Fibroblast of lung (primary cell): ENCODE results near the gene GOLGA8S. TPM values are rescaled to one million over a fixed set of nuclear protein-coding genes. Genes with fewer than 3 reads are reported as not detected.

Experiments used
- DNase-seq, 2 donors: peaks; one replicate each; pipeline versions ENCODE4 v3.0.0 to v3.0.0-alpha.2; 2010; ENCODE audit warnings: low read depth in 2 of 2
- H2AFZ ChIP-seq: 2 replicates; pipeline ENCODE4 v1.5.1; 2012; ENCODE audit warnings: low read length, control low read depth, inconsistent platforms
- H3K27ac ChIP-seq: 2 replicates; pipeline ENCODE4 v1.5.1; 2011; ENCODE audit warnings: low read length, control low read depth; ENCODE audit not compliant: insufficient read depth
- H3K27me3 ChIP-seq: 2 replicates; pipeline ENCODE4 v1.5.1; 2011; ENCODE audit warnings: mild to moderate bottlenecking, low read length; ENCODE audit not compliant: control insufficient read depth, insufficient read depth
- H3K36me3 ChIP-seq: 2 replicates; pipeline ENCODE4 v1.5.1; 2011; ENCODE audit warnings: low read length; ENCODE audit not compliant: control insufficient read depth, insufficient read depth
- H3K4me1 ChIP-seq: 2 replicates; pipeline ENCODE4 v1.5.1; 2011; ENCODE audit warnings: low read length; ENCODE audit not compliant: control insufficient read depth, insufficient read depth; ENCODE audit errors: extremely low read depth
- H3K4me2 ChIP-seq: 2 replicates; pipeline ENCODE4 v1.5.1; 2011; ENCODE audit warnings: low read length, control low read depth; ENCODE audit not compliant: insufficient read depth; ENCODE audit errors: extremely low read depth
- H3K4me3 ChIP-seq, 4 experiments: fragments of 200-600 bp in 1 of 4; sonication (generic) in 1 of 4; replicated peaks in 1 of 4; 2 replicates each; pipeline ENCODE4 v1.5.1; 2011 to 2016; ENCODE audit warnings: low read length in 4 of 4, low read depth in 3 of 4, mild to moderate bottlenecking in 3 of 4, control low read depth in 2 of 4, inconsistent platforms in 1 of 4, mixed read lengths in 1 of 4; ENCODE audit not compliant: insufficient read depth in 1 of 4; ENCODE audit errors: control extremely low read depth in 1 of 4
- H3K79me2 ChIP-seq: 2 replicates; pipeline ENCODE4 v1.5.1; 2012; ENCODE audit warnings: mild to moderate bottlenecking, low read length, inconsistent platforms; ENCODE audit not compliant: control insufficient read depth, insufficient read depth
- H3K9ac ChIP-seq: 2 replicates; pipeline ENCODE4 v1.5.1; 2011; ENCODE audit warnings: mild to moderate bottlenecking, low read length, control low read depth; ENCODE audit not compliant: insufficient read depth
- H3K9me3 ChIP-seq: 2 replicates; pipeline ENCODE4 v1.5.1; 2012; ENCODE audit warnings: low read depth, low read length; ENCODE audit not compliant: control insufficient read depth, insufficient read depth
- H4K20me1 ChIP-seq: 2 replicates; pipeline ENCODE4 v1.5.1; 2011; ENCODE audit warnings: low read length; ENCODE audit not compliant: control insufficient read depth, insufficient read depth; ENCODE audit errors: extremely low read depth
- CTCF ChIP-seq, 2 donors: IDR thresholded peaks in 1 of 2; conservative IDR thresholded peaks in 1 of 2; 1 replicate in 1 of 2; 2 replicates in 1 of 2; pipeline ENCODE4 v1.5.1; 2011 to 2012; ENCODE audit warnings: low read length in 2 of 2, control low read depth in 1 of 2, inconsistent platforms in 1 of 2, low read depth in 1 of 2, mild to moderate bottlenecking in 1 of 2
- EZH2 ChIP-seq: IDR thresholded peaks from 2 replicates; pipeline ENCODE4 v1.5.1; 2012; ENCODE audit warnings: low read length, control low read depth, mild to moderate bottlenecking; ENCODE audit errors: missing control alignments
- polyA plus RNA-seq, 2 donors: library from polyadenylated mRNA; depleted of rRNA in 1 of 2; stranded (reverse) in 1 of 2; unstranded in 1 of 2; fragments of >200 nt; gene quantifications; 2 replicates each; pipeline ENCODE4 v1.2.1, GENCODE V29; 2011 to 2012; ENCODE audit warnings: missing spikeins in 1 of 2
- total RNA-seq: library from RNA; depleted of rRNA; stranded (reverse); fragments of >200 nt; gene quantifications from 2 replicates; pipeline ENCODE4 v1.2.1, GENCODE V29; 2014

GOLGA8S gene
- total and polyA plus RNA-seq, 2 donors (not counting 1 experiment from before 2014, with no cell fraction given), result under 0.01 to 0.03 TPM

GRCh38 chr15:23401627-23402026 is 47.1 kb downstream of the GOLGA8S start:
- TF ChIP-seq EZH2 (no peak), CTCF (conservative IDR thresholded peaks at IDR 0.05 in 1 of 2, IDR thresholded peaks at IDR 0.05 in 1 of 2; ENCODE audit: low read depth in 1 of 2, low read length in 2 of 2) (no peak)
- no peak overlapping the region for H3K27ac ChIP-seq
- H3K79me2 ChIP-seq, result no peaks in the 10 kb centered on the region
- no peaks in the 10 kb centered on the region for H3K4me1 ChIP-seq
- no peak overlapping the region for H3K9ac ChIP-seq
- H3K36me3 ChIP-seq, result no peaks in the 10 kb centered on the region
- no peaks in the 10 kb centered on the region for H3K9me3 ChIP-seq
- H3K4me3 ChIP-seq, result no peak overlapping the region
- no peak for DNase-seq
- no peaks in the 10 kb centered on the region for H4K20me1 ChIP-seq
- H3K27me3 ChIP-seq, result no peaks in the 10 kb centered on the region
- no peak overlapping the region for H3K4me2 ChIP-seq
- H2AFZ ChIP-seq, result no peak overlapping the region

- Histone ChIP-seq H2AFZ (no peak overlapping the region), H3K9me3 (no peaks in the 10 kb centered on the region), H3K79me2 (no peaks in the 10 kb centered on the region), H4K20me1 (no peaks in the 10 kb centered on the region), H3K4me1 (no peaks in the 10 kb centered on the region), H3K4me2 (no peak overlapping the region), H3K27ac (no peak overlapping the region), H3K9ac (no peak overlapping the region), H3K27me3 (no peaks in the 10 kb centered on the region), H3K4me3 (no peak overlapping the region), H3K36me3 (no peaks in the 10 kb centered on the region)
- DNase-seq, result no peak
- TF ChIP-seq EZH2 (no peak), CTCF (conservative IDR thresholded peaks at IDR 0.05 in 1 of 2, IDR thresholded peaks at IDR 0.05 in 1 of 2; ENCODE audit: low read depth in 1 of 2, low read length in 2 of 2) (no peak)
Observed at GRCh38 chr15:23402140-23402539, 47.6 kb downstream of the GOLGA8S start.

- no peaks in the 10 kb centered on the region for H3K27me3 ChIP-seq
- TF ChIP-seq EZH2 (no peak), CTCF (conservative IDR thresholded peaks at IDR 0.05 in 1 of 2, IDR thresholded peaks at IDR 0.05 in 1 of 2; ENCODE audit: low read depth in 1 of 2, low read length in 2 of 2) (no peak)
- no peak overlapping the region for H3K4me3 ChIP-seq
- H4K20me1 ChIP-seq, result no peaks in the 10 kb centered on the region
- no peak overlapping the region for H3K27ac ChIP-seq
- no peak overlapping the region for H3K9ac ChIP-seq
- H3K9me3 ChIP-seq, result no peaks in the 10 kb centered on the region
- H3K36me3 ChIP-seq, result no peaks in the 10 kb centered on the region
- DNase-seq, result no peak
- H3K4me2 ChIP-seq, result no peak overlapping the region
- no peaks in the 10 kb centered on the region for H3K79me2 ChIP-seq
- H2AFZ ChIP-seq, result no peak overlapping the region
- no peaks in the 10 kb centered on the region for H3K4me1 ChIP-seq
Observed at GRCh38 chr15:23402544-23402943, 48.0 kb downstream of the GOLGA8S start.
